GM19193 (cell line): Measurements from ENCODE around the gene CCL17.

Experiments used
- POLR2A ChIP-seq: IDR thresholded peaks from 4 replicates; pipeline ENCODE4 v1.6.1; 2011; ENCODE audit not compliant: insufficient read depth, insufficient read length; ENCODE audit errors: extremely low read depth

The CCL17 gene

DNA sequence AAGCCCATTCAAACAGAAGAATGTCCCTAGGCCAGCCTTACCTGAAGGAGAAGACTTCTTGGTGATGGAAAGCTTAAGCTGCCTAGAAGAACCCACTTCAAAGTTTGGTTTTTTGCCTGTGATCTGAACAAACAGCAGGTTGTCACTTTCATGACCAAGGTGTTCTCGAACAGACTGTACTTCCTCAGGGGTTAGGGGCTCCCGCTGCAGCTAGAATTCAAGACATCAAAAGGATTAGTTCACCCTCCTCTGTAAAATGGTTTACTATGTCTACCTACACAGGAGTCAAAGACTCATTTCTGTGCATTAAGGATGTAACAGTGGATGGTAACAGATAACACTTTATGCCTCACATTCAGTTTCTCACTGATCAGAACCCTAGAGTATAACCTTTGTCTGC, 29.4 kb downstream of the CCL17 start:
- TF ChIP-seq POLR2A = no peak

DNA sequence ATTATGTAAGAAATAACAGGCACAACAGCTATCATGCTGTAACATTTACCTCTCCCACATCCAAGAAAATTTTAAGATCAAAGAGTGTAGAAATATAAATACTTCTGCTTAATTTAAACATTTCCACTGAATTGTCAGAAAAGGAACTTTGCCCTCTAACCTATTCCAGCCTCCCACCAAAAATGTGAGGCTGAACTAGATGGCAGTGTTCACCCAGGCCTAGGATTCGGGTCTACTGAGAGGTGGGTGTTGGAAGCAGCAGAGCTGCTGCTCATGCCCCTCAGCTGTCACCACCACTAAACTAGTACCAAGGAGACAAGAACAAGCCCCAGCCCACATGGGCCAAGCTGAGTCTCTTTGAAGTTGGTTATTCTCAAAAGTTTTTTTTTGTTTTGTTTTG, 31.3 kb downstream of the CCL17 start:
- TF ChIP-seq POLR2A = no peak

DNA sequence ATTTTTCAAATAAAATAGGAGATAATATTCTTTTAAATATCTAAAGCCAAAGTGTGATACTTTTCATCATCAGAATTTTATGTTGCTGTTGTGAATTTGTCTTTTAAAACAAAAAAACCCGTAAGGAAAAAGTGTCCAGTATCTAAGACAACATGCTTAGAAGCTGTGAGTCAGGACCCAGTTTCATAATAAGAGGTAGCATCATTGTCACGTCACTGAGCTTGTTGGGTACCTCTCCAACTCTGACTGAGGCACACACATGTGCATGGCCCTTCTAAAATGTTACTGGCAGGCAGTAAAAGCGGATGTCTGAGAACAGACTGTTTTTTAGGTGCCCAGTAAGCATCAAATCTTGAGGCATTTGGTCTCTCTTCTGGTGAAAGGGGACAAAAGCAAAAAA, 40.1 kb downstream of the CCL17 start:
- TF ChIP-seq POLR2A = no peak

GRCh38 chr16:57445510-57445909, 40.9 kb downstream of the CCL17 start:
- no peak for TF ChIP-seq POLR2A

DNA sequence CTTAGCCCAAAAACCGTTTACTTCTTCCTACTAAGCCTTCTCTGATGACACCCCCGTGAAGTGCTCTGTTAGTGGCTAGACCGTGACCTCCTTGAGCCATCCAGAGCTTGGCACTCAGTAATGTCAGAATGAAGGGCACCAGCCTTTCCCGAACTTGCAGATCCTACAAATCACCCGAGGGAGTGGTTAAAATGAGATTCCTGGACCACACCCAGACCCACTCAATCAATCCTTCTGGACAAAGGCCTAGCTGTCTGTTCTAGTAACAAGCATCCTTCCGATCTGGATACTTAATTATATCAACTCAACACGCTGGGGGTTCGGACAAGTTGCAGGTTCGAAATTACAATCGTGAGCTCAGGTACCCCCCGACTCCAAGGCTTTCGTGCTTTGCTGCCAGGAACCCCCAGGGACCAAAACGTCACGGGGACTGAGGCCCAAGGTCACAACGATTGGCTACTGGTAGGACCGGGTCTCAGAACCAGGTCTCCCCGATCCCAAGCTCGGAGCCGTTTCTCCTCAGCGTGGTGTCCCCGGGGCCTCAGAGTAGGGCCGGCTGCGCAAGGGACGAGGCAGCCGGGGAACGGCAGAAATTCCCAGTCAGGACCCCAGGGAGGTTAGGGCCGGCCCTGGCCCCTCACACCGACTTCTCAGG, 42.1 kb downstream of the CCL17 start:
- TF ChIP-seq POLR2A = no peak

- peak; percentile 93 for TF ChIP-seq POLR2A
These were observed 42.8 kb downstream of the CCL17 start, which contains the start of the genes CIAPIN1 and COQ9 for GRCh38 chr16:57447186-57447962. TSS of gene CIAPIN1 (minus strand) at chr16:57447385. CDS start at chr16:57440928, 6,457 bp downstream. TSS of gene COQ9 (plus strand) at chr16:57447479. CDS start at chr16:57447506, 27 bp downstream.

DNA sequence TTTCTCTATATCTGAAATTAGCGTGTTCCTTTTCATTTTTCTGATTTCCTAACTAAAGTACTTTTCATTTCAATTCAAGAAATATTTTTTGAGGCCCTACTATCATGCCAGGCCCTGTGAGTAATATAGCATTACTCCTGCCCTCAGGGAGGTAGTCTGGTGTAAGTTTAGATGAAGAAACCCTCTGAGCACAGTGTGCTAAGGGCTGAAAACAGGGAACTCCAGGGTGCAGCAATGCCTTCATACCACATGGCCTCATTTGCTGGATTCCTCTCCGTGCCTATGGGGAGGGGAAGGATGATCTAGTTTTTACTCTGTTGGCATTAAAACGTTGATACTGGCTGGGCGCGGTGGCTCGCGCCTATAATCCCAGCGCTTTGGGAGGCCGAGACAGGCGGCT, 47.5 kb downstream of the CCL17 start:
- TF ChIP-seq POLR2A = no peak

- TF ChIP-seq POLR2A = peak; percentile 99
These were observed 57.8 kb downstream of the CCL17 start, which contains the start of gene POLR2C for GRCh38 chr16:57462209-57462977. TSS of gene POLR2C (plus strand) at chr16:57462679. CDS start at chr16:57462725, 46 bp downstream.

GRCh38 chr16:57462978-57463362, 58.4 kb downstream of the CCL17 start:
- TF ChIP-seq POLR2A = no peak

DNA sequence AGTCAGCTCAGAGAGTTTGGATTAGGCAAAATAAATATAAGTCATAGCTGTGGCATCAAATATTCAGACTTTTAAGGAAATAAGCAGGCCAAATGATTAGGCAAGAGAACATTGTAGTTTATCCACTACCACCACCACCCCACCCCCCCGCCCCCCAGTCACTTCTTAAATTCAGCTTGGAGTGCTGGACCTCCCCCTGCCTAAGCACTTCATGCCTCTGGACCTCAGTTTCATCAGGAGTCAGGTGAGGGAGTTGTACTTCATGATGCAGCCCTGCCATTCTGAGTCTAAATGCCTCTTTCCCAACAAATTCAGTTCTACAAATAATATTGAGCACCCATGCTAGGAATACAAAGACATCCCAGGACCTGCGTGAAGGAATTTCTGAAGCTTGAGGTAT, 60.0 kb downstream of the CCL17 start:
- no peak for TF ChIP-seq POLR2A
